Psoas muscle (tissue), 8 donors: ENCODE measurements around the gene DENND1A. TPM values are rescaled to one million over a fixed set of nuclear protein-coding genes. Genes with fewer than 3 reads are reported as not detected.

Experiments used
- ATAC-seq, 4 donors: fragments of 200-7000 bp; cut with Tn5 transposase; one replicate each; pipeline ENCODE4 v1.9.1; 2020; ENCODE audit warnings: moderate library complexity in 3 of 4, mild to moderate bottlenecking in 2 of 4
- DNase-seq, 2 donors: peaks; one replicate each; pipeline ENCODE4 v3.0.0-alpha.2; 2020
- H3K27ac ChIP-seq: fragments of 200-600 bp; one replicate; pipeline ENCODE4 v1.8.0; 2022
- H3K27me3 ChIP-seq, 3 donors: fragments of 200-600 bp in 1 of 3; one replicate each; pipeline versions ENCODE4 v1.6.1 to v1.8.0; 2013 to 2022; ENCODE audit warnings: low read length in 2 of 3, mild to moderate bottlenecking in 2 of 3, moderate library complexity in 1 of 3; ENCODE audit not compliant: insufficient read depth in 3 of 3
- H3K36me3 ChIP-seq, 2 donors: fragments of 200-600 bp in 1 of 2; one replicate each; pipeline versions ENCODE4 v1.6.1 to v1.8.0; 2013 to 2022; ENCODE audit warnings: low read depth in 1 of 2, mild to moderate bottlenecking in 1 of 2, moderate library complexity in 1 of 2; ENCODE audit not compliant: insufficient read depth in 1 of 2
- H3K4me1 ChIP-seq: fragments of 200-600 bp; one replicate; pipeline ENCODE4 v1.8.0; 2022
- H3K4me3 ChIP-seq: fragments of 200-600 bp; one replicate; pipeline ENCODE4 v1.8.0; 2022; ENCODE audit warnings: mild to moderate bottlenecking
- H3K9me3 ChIP-seq: fragments of 200-600 bp; one replicate; pipeline ENCODE4 v1.8.0; 2022
- WGBS, 3 donors: extraction: QIAGEN DNeasy Blood & Tissue Kit; methylation state at CpG; one replicate each; pipeline versions ENCODE4 v1.1.6 to v1.1.7; 2013; 5-methylcytosine and 5-hydroxymethylcytosine counted together
- intact Hi-C, 2 donors: fragments of 100-400 bp; cut with DNase I; formaldehyde crosslinking; loops; one replicate each; pipeline versions ENCODE4 v1.11.0 to v1.14.2; 2022
- polyA plus RNA-seq, 3 donors: library from polyadenylated mRNA; stranded (reverse); fragments of 200-250 nt; gene quantifications; one replicate each; pipeline ENCODE4 v1.2.3, GENCODE V29; 2013
- total RNA-seq, 4 donors: library from RNA; stranded (reverse); fragmentation: NEBNext Ultra II Directional in 2 of 4; extraction: Animal tissue kit (Norgen Biotek cat#: 25700) in 2 of 4; gene quantifications; one replicate each; pipeline versions ENCODE4 v1.2.1 to v1.2.4, GENCODE V29; 2021 to 2023
- TF ChIP-seq, protein P1 (sequence below): fragments of 200-600 bp; IDR thresholded peaks from one replicate; pipeline ENCODE4 v1.8.0; 2022; ENCODE audit warnings: antibody characterized with exemption
- donor health status: healthy with polysubstance abuse.
- donor health status: DM: no; HTN: no; CAD: no; lungs with moderate emphysema.
- donor health status: Bipolar disorder and iron deficiency.
- donor health status: healthy.
- donor health status: DM: yes; HTN: yes; CAD: no.
- donor health status: DM: no; HTN: no; CAD: no.
- donor health status: DM: no; HTN: no; CAD: no.
- donor health status: DM: yes; HTN: yes; CAD: no.

DENND1A gene
- total and polyA plus RNA-seq, 7 donors = 6.1 to 17.3 (median 13.9) TPM

DNA sequence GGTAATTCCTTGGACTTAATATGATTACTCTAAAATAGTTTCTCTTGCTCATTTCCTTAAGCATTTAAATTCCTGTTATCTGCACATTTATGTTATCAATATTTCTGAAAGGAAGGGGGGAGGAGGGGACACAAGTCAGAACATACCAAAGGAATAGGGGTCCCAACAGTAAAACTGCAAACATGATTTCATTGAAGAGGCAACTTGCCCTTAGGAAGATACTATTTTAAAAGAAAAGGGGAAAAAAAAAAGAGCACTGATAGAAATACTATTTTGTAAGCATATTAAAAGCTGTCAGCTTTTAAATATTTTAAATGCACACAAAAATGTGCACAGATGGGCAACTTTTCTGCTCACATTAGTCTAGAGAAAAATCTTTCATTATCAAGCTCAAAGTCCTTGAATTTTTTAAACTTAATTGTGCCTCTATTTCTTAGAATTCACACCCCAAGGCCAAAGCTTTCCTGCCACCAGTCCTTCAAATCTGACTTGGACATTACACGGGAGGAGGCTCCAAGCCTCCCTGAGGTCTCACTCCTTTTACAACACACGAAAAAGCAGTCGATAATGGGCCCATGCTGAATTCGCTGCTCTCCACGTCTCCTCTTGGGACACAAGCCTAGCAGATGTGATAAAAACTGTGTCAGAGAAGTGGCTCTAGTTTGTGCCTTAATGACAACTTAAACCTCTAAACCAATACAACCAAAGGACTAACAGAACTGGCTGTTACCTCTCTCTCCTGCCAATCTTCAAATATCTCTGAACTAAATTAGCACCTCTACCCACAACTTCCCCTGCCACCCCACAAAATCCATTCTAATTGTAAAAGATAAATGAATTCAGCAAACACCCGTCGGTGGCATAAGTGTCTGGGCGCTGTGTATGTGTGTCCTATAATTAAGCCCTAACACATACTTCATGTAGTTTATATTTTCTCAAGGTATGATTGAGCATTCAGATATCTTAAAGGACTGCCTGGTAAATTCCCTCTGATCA, 154.3 kb downstream of the DENND1A start:
- H3K27me3 ChIP-seq = no peaks in the 10 kb centered on the region
- H3K27ac ChIP-seq = no peak overlapping the region
- TF ChIP-seq, protein P1, sequence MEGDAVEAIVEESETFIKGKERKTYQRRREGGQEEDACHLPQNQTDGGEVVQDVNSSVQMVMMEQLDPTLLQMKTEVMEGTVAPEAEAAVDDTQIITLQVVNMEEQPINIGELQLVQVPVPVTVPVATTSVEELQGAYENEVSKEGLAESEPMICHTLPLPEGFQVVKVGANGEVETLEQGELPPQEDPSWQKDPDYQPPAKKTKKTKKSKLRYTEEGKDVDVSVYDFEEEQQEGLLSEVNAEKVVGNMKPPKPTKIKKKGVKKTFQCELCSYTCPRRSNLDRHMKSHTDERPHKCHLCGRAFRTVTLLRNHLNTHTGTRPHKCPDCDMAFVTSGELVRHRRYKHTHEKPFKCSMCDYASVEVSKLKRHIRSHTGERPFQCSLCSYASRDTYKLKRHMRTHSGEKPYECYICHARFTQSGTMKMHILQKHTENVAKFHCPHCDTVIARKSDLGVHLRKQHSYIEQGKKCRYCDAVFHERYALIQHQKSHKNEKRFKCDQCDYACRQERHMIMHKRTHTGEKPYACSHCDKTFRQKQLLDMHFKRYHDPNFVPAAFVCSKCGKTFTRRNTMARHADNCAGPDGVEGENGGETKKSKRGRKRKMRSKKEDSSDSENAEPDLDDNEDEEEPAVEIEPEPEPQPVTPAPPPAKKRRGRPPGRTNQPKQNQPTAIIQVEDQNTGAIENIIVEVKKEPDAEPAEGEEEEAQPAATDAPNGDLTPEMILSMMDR = no peak
- no peak overlapping the region for H3K4me3 ChIP-seq
- ATAC-seq (no peak), DNase-seq (no peak)
- H3K4me1 ChIP-seq = no peaks in the 10 kb centered on the region
- no peaks in the 10 kb centered on the region for H3K36me3 ChIP-seq
- intact Hi-C loops = no loop called here
- 80 to 89% (median 84%) methylated on average over 8 of the region's 8 CpGs for WGBS, 3 donors
- no peaks in the 10 kb centered on the region for H3K9me3 ChIP-seq

DNA sequence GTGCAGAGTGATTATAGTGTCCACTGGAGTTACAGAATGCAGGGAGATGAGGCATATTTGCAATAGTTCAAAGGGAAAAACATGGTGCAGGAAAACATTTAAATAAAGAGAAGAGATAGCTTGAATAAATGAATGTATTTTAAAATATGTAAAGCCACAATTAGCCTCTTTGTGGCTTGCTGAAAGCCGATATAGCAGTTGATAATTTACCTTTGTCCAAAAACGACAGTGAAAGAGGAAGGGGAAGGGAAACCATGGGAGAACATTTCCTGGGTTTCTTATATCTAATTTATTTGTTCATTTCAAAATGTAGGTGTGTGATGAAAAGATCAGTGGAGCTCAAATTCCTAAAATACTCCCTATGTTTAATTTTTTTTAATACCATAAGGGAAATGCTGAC, 156.1 kb downstream of the DENND1A start:
- H3K9me3 ChIP-seq = no peaks in the 10 kb centered on the region
- intact Hi-C loops = no loop called here
- no peak overlapping the region for H3K4me3 ChIP-seq
- no peaks in the 10 kb centered on the region for H3K4me1 ChIP-seq
- ATAC-seq (no peak), DNase-seq (no peak)
- 81 to 84% (median 83%) methylated on average over 2 of the region's 2 CpGs for WGBS, 3 donors
- no peaks in the 10 kb centered on the region for H3K27me3 ChIP-seq
- no peaks in the 10 kb centered on the region for H3K36me3 ChIP-seq
- TF ChIP-seq, protein P1 = no peak
- no peak overlapping the region for H3K27ac ChIP-seq

DNA sequence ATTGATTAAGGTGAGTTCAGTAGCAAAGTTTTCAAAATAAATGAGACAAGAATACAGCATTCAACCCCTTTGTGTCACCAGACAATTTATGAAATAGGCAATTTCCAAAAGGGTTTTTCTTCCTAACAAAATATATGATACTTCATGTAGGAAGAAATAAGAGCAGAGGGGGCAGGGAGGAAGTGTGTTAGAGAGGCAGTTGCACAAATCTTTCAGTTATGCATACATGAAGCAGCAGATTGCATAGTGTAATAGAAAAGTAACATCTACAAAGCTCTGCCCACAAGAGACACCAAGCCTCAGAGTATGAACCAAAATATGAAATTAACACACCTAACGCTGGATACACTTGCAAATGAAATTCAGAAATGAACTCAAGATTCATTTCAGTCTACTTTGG, 157.0 kb downstream of the DENND1A start:
- 94 to 100% (median 95%) methylated on average over 1 of the region's 1 CpG for WGBS, 3 donors
- H3K4me1 ChIP-seq = no peaks in the 10 kb centered on the region
- H3K27ac ChIP-seq = no peak overlapping the region
- intact Hi-C loops = no loop called here
- no peak overlapping the region for H3K4me3 ChIP-seq
- TF ChIP-seq, protein P1 = no peak
- DNase-seq (no peak), ATAC-seq (no peak)
- H3K36me3 ChIP-seq = no peaks in the 10 kb centered on the region
- H3K9me3 ChIP-seq = no peaks in the 10 kb centered on the region
- H3K27me3 ChIP-seq = no peaks in the 10 kb centered on the region

DNA sequence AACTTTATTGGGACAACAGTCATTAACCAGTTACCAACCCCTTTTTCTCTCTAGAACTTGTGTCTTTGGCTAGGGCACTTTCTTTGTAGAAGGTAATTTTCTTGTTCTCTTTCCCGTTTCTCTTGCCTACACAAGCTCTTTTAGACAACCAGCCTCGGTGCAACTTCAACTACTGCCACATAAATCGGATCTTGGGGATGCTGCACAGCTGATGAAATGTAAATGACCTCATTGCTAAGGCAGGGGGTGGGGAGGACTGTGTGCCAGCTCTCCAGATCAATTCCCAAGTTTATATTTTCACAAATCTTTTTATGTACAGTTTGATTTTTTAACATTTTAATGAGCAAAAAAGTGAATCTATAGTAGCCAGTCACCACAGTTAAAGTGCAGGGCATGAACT, 157.6 kb downstream of the DENND1A start:
- no peak overlapping the region for H3K4me3 ChIP-seq
- TF ChIP-seq, protein P1 = no peak
- ATAC-seq = no peak
- intact Hi-C loops = no loop called here
- WGBS, 3 donors = 66 to 74% (median 68%) methylated on average over 3 of the region's 3 CpGs
- no peaks in the 10 kb centered on the region for H3K27me3 ChIP-seq
- H3K27ac ChIP-seq = no peak overlapping the region
- H3K4me1 ChIP-seq = no peaks in the 10 kb centered on the region
- H3K36me3 ChIP-seq = no peaks in the 10 kb centered on the region
- H3K9me3 ChIP-seq = no peaks in the 10 kb centered on the region
- no peak for DNase-seq
